ENCODE data around the gene GMNN. TPM values are rescaled to one million over a fixed set of nuclear protein-coding genes. Genes with fewer than 3 reads are reported as not detected.
"Not testable (repeated sequence)": the region's sequence is repeated elsewhere in the genome, so short reads cannot be mapped to it uniquely, and the experiment has no call there.

Gene GMNN
- total RNA-seq, 2 donors from 2014 or later = 39.2 to 42.8 TPM

DNA sequence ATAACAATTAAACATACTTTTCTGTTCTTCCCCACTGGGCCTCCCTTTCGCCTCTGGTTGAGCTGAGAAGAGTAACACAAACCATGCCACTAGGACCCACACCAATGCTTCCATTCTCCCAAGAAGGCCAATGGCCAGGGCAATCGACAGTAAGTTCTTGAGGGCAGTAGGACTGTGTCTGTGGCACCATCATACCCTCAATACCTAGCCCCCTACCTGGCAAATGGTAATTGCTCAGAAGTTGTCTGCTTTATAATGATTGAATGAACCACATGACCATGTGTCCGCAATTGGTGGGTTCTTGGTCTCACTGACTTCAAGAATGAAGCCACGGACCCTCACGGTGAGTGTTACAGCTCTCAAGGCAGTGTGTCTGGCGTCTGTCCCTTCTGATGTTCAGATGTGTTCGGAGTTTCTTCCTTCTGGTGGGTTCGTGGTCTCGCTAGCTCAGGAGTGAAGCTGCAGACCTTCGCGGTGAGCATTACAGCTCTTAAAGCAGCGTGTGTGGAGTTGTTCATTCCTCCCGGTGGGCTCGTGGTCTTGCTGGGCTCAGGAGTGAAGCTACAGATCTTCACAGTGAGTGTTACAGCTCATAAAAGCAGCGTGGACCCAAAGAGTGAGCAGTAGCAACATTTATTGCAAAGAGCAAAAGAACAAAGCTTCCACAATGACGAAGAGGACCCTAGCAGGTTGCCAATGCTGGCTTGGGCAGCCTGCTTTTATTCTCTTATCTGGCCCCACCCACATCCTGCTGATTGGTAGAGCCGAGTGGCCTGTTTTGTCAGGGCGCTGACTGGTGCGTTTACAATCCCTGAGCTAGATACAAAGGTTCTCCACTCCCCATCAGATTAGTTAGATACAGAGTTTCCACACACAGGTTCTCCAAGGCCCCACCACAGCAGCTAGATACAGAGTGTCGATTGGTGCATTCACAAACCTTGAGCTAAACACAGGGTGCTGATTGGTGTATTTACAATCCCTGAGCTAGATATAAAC is 9.6 kb upstream of the GMNN start:
- peaks cover 43% of the 10 kb centered on the region for H3K4me1 ChIP-seq
- not testable (repeated sequence) for H3K4me3 ChIP-seq; H3K9me3 ChIP-seq; ATAC-seq; DNase-seq; H3K27me3 ChIP-seq; H3K36me3 ChIP-seq (replicated peaks in 1 of 2; ENCODE audit: insufficient read depth in 1 of 2, low read depth in 2 of 2)
- TF ChIP-seq POLR2A (IDR thresholded peaks at IDR 0.05) = peak in 1 of 3 donors; percentile 14
- WGBS, 2 donors = 74 to 77% methylated on average over 10 to 20 of the region's 20 CpGs
- H3K27ac ChIP-seq = peak overlapping the region in 3 of 4 donors; percentile 54 to 77 (median 64)
- intact Hi-C loops (cut with DNase I) = loop anchor here (5.0 to 10.0 kb wide), 2 partner anchors 50 to 183 kb away; partner anchors contain the start of gene C6orf62

DNA sequence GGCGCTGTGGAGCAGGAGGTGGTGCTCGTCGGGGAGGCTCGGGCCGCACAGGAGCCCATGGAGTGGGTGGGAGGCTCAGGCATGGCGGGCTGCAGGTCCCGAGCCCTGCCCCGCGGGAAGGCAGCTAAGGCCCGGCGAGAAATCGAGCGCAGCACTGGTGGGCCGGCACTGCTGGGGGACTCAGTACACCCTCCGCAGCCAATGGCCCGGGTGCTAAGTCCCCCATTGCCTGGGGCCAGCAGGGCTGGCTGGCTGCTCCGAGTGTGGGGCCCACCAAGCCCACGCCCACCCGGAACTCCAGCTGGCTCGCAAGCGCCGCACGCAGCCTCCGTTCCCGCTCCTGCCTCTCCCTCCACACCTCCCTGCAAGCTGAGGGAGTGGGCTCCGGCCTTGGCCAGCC is 8.8 kb upstream of the GMNN start:
- not testable (repeated sequence) for H3K9me3 ChIP-seq; H3K27me3 ChIP-seq; ATAC-seq; H3K36me3 ChIP-seq (replicated peaks in 1 of 2; ENCODE audit: insufficient read depth in 1 of 2, low read depth in 2 of 2); DNase-seq; H3K4me3 ChIP-seq
- whole genome bisulfite sequencing, 2 donors = 48 to 93% methylated on average over 11 to 12 of the region's 26 CpGs
- Histone ChIP-seq H3K27ac (peak overlapping the region in 3 of 4 donors; percentile 54 to 77 (median 64)), H3K4me1 (peaks cover 43% of the 10 kb centered on the region)
- intact Hi-C loops (cut with DNase I) = loop anchor here (5.0 to 10.0 kb wide), 2 partner anchors 51 to 184 kb away; partner anchors contain the start of gene C6orf62

DNA sequence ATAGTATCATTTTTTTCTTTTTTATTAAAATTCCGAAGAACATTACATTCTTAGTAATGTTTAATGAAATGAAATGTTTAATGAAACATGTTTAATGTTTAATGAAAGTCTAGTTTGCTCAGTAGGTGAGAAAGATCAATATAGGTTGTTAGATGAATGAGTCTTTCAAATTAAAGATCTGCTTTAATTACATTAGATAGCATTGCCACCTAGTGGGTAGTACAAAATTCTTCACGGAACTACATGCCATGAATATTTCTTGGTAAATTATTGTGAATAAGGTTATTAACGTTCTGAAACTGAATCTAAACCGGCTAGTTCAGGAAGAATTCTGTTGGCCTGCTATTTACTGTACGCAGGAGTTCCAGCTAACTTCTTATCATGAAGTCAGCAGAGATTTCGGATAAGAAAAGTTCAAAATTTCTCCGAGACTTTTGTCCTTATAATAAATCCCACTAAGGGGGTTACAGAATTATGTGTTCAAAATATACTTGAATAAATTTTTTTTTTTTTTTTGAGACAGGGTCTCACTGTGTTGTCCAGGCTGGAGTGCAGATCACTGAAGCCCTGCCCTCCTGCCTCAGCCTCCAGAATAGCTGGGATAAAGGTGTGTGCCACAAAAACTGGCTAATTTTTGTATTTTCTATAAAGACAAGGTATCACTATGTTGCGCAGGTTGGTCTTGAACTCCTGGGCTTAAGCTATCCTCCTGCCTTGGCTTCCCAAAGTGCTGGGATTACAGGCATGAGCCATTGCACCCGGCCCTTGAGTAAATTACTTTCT is 7.9 kb upstream of the GMNN start:
- peaks cover 43% of the 10 kb centered on the region for H3K4me1 ChIP-seq
- TF ChIP-seq POLR2A (IDR thresholded peaks at IDR 0.05) = no peak
- TF ChIP-seq, protein P1, sequence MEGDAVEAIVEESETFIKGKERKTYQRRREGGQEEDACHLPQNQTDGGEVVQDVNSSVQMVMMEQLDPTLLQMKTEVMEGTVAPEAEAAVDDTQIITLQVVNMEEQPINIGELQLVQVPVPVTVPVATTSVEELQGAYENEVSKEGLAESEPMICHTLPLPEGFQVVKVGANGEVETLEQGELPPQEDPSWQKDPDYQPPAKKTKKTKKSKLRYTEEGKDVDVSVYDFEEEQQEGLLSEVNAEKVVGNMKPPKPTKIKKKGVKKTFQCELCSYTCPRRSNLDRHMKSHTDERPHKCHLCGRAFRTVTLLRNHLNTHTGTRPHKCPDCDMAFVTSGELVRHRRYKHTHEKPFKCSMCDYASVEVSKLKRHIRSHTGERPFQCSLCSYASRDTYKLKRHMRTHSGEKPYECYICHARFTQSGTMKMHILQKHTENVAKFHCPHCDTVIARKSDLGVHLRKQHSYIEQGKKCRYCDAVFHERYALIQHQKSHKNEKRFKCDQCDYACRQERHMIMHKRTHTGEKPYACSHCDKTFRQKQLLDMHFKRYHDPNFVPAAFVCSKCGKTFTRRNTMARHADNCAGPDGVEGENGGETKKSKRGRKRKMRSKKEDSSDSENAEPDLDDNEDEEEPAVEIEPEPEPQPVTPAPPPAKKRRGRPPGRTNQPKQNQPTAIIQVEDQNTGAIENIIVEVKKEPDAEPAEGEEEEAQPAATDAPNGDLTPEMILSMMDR (IDR thresholded peaks at IDR 0.05) = peak in 5 of 7 experiments; percentile 48 to 84 (median 80)
- peak overlapping the region in 3 of 4 donors; percentile 56 to 77 (median 64) for H3K27ac ChIP-seq
- H3K36me3 ChIP-seq (replicated peaks in 1 of 2; ENCODE audit: insufficient read depth in 1 of 2, low read depth in 2 of 2) = no peaks in the 10 kb centered on the region
- H3K9me3 ChIP-seq = no peaks in the 10 kb centered on the region
- no peak overlapping the region for H3K4me3 ChIP-seq
- H3K27me3 ChIP-seq = no peaks in the 10 kb centered on the region
- intact Hi-C loops (cut with DNase I) = loop anchor here (5.0 to 10.0 kb wide), 2 partner anchors 52 to 185 kb away; partner anchors contain the start of gene C6orf62
- ATAC-seq (peak; percentile 89), DNase-seq (peak in 1 of 4 donors; percentile 30)
- 24 to 26% methylated on average over 9 of the region's 9 CpGs for WGBS, 2 donors

GRCh38 chr6:24768361-24768760 is 6.4 kb upstream of the GMNN start:
- ATAC-seq = no peak
- intact Hi-C loops (cut with DNase I) = loop anchor here (5.0 to 10.0 kb wide), 2 partner anchors 54 to 186 kb away; partner anchors contain the start of gene C6orf62

DNA sequence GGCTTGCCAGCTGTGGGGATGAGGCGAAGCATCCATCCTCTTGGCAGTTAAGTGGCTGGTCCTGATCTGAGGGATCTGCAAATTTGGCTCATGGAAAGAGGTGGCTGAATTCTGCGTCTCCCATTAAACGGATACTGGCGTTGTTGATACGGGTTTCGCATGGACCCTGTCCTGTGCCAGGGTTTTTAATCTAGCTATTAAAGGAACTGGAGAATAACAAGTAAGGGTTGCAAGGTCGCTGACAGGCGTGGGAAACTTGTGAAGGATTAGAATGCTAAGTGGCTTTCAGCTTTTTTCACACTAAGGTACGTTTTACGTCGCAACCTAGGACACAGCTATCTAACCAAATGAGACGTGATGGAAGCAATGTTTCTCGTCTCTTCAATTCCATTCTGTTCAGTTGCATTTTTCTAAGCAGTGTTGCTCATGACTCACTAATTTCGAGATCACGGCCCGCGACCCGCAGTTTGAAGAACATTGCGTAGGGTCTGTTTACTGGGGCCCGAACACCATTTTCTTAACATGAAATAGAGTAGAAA is 852 bp downstream of the GMNN start:
- peak; percentile 7 for ATAC-seq
- DNase-seq = peak in 3 of 4 donors; percentile 34 to 39 (median 36)
- Histone ChIP-seq H3K4me1 (peaks cover 8% of the 10 kb centered on the region), H3K27me3 (no peaks in the 10 kb centered on the region), H3K9me3 (no peaks in the 10 kb centered on the region), H3K27ac (peak overlapping the region; percentile 96 to 100 (median 97)), H3K36me3 (replicated peaks in 1 of 2; ENCODE audit: insufficient read depth in 1 of 2, low read depth in 2 of 2) (no peaks in the 10 kb centered on the region), H3K4me3 (peak overlapping the region; percentile 45 to 95)
- 0 to 1% methylated on average over 20 of the region's 20 CpGs for WGBS, 2 donors
- TF ChIP-seq, protein P1 (IDR thresholded peaks at IDR 0.05) = no peak
- no peak for TF ChIP-seq POLR2A (IDR thresholded peaks at IDR 0.05)
- intact Hi-C loops (cut with DNase I) = no loop called here

More at GRCh38 chr6:24768361-24768760, 6.4 kb upstream of the GMNN start:
- TF ChIP-seq, protein P1 (IDR thresholded peaks at IDR 0.05) = no peak
- TF ChIP-seq POLR2A (IDR thresholded peaks at IDR 0.05) = no peak
- Histone ChIP-seq H3K4me3 (no peak overlapping the region), H3K27ac (no peak overlapping the region), H3K9me3 (no peaks in the 10 kb centered on the region), H3K4me1 (peaks cover 38% of the 10 kb centered on the region), H3K36me3 (replicated peaks in 1 of 2; ENCODE audit: insufficient read depth in 1 of 2, low read depth in 2 of 2) (no peaks in the 10 kb centered on the region), H3K27me3 (no peaks in the 10 kb centered on the region)
- WGBS, 2 donors = 92 to 95% methylated on average over 5 of the region's 5 CpGs
- DNase-seq = peak in 1 of 4 donors; percentile 17

Data from body of pancreas (tissue), 4 donors.